Pancreas (tissue), 10 donors: Measurements from ENCODE around the gene C3orf52. TPM values are rescaled to one million over a fixed set of nuclear protein-coding genes. Genes with fewer than 3 reads are reported as not detected.
"Not testable (repeated sequence)": the region's sequence is repeated elsewhere in the genome, so short reads cannot be mapped to it uniquely, and the experiment has no call there.

ENCODE experiments used
- ATAC-seq, 4 donors: fragments of 200-7000 bp; cut with Tn5 transposase; one replicate each; pipeline versions ENCODE4 v1.8.0 to v1.9.1; 2020; ENCODE audit warnings: mild to moderate bottlenecking in 4 of 4, moderate library complexity in 4 of 4
- DNase-seq, 6 donors: peaks; one replicate each; pipeline ENCODE4 v3.0.0-alpha.2; 2020
- FAIRE-seq: peaks from 2 replicates; lab custom pipeline; 2012; peaks lifted over from hg19 to GRCh38; lab: Jason Lieb, UNC
- H3K27ac ChIP-seq, 4 donors: fragments of 200-600 bp; sonication (generic); 1 replicate in 3 of 4; 2 replicates in 1 of 4; pipeline versions ENCODE4 v1.5.0 to v1.8.0; 2020
- H3K27me3 ChIP-seq, 4 donors: fragments of 200-600 bp; one replicate each; pipeline ENCODE4 v1.8.0; 2021
- H3K36me3 ChIP-seq, 3 donors: fragments of 200-600 bp; sonication (generic) in 1 of 3; one replicate each; pipeline versions ENCODE4 v1.5.0 to v1.8.0; 2020 to 2021
- H3K4me1 ChIP-seq, 3 donors: fragments of 200-600 bp; one replicate each; pipeline ENCODE4 v1.8.0; 2021
- H3K4me3 ChIP-seq, 4 donors: fragments of 200-600 bp; sonication (generic) in 2 of 4; one replicate each; pipeline versions ENCODE4 v1.5.0 to v1.8.0; 2020 to 2021
- H3K9me3 ChIP-seq, 4 donors: fragments of 200-600 bp; one replicate each; pipeline ENCODE4 v1.8.0; 2021
- WGBS, 2 donors: extraction: QIAGEN DNeasy Blood & Tissue Kit; methylation state at CpG; one replicate each; pipeline ENCODE4 v1.1.7; 2013; 5-methylcytosine and 5-hydroxymethylcytosine counted together
- intact Hi-C, 3 donors: fragments of 100-400 bp; cut with DNase I; formaldehyde crosslinking; loops; one replicate each; pipeline versions ENCODE4 v1.11.1 to v1.14.2; 2022
- polyA plus RNA-seq, 2 donors: library from polyadenylated mRNA; stranded (reverse); fragments of 200-250 nt; gene quantifications; one replicate each; pipeline ENCODE4 v1.2.3, GENCODE V29; 2013
- total RNA-seq, 6 donors: library from RNA; stranded (reverse); fragmentation: NEBNext Ultra II Directional in 4 of 6; extraction: Animal tissue kit (Norgen Biotek cat#: 25700) in 4 of 6; gene quantifications; one replicate each; pipeline versions ENCODE4 v1.2.1 to v1.2.4, GENCODE V29; 2021 to 2023
- TF ChIP-seq, protein P1 (sequence below), 4 donors: fragments of 200-600 bp; sonication (generic) in 3 of 4; IDR thresholded peaks; one replicate each; pipeline versions ENCODE4 v1.5.0 to v1.8.0; 2021; ENCODE audit warnings: antibody characterized with exemption in 4 of 4
- donor health status: healthy with polysubstance abuse.
- donor health status: DM: no; HTN: no; CAD: no; lungs with moderate emphysema.
- donor health status: DM: no; HTN: no; CAD: no.
- donor health status: control.
- donor health status: control.
- donor health status: Bipolar disorder and iron deficiency.
- donor health status: DM: yes; HTN: yes; CAD: no.
- donor health status: DM: no; HTN: no; CAD: no.
- donor health status: DM: no; HTN: no; CAD: no.
- donor health status: DM: yes; HTN: yes; CAD: no.

C3orf52 gene
- total and polyA plus RNA-seq, 8 donors, result 9.7 to 51.7 (median 21.4) TPM

DNA sequence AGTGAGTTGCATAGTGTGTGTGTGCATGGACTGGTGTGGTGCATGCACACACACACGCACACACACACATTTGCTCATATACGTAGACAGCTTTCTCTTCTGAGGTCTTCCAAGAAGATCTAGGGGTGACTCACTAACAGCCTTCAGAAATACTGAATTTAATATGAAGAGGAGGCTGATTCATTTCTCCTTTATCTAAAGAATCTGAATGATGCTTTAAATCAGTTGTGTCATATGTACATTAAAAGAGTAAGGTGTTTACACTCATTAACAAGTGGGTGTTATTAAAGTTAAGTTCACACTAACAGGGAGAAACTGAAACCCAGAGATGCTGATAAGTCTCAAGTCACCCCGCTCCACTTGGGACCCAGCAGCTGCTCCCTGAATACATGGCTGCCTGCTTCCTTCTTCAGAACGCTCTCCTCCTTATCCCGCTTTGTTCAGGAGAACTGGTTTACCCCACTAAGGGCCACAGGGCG is 29.7 kb upstream of the C3orf52 start:
- Histone ChIP-seq H3K36me3 (no peaks in the 10 kb centered on the region), H3K9me3 (no peaks in the 10 kb centered on the region), H3K27me3 (no peaks in the 10 kb centered on the region), H3K27ac (no peak overlapping the region), H3K4me3 (no peak overlapping the region), H3K4me1 (no peaks in the 10 kb centered on the region)
- DNase-seq (no peak), ATAC-seq (peak in 2 of 4 donors; percentile 36 to 42), FAIRE-seq (no peak)
- TF ChIP-seq, protein P1, sequence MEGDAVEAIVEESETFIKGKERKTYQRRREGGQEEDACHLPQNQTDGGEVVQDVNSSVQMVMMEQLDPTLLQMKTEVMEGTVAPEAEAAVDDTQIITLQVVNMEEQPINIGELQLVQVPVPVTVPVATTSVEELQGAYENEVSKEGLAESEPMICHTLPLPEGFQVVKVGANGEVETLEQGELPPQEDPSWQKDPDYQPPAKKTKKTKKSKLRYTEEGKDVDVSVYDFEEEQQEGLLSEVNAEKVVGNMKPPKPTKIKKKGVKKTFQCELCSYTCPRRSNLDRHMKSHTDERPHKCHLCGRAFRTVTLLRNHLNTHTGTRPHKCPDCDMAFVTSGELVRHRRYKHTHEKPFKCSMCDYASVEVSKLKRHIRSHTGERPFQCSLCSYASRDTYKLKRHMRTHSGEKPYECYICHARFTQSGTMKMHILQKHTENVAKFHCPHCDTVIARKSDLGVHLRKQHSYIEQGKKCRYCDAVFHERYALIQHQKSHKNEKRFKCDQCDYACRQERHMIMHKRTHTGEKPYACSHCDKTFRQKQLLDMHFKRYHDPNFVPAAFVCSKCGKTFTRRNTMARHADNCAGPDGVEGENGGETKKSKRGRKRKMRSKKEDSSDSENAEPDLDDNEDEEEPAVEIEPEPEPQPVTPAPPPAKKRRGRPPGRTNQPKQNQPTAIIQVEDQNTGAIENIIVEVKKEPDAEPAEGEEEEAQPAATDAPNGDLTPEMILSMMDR (IDR thresholded peaks at IDR 0.05), result no peak
- intact Hi-C loops, result no loop called here
- 62 to 64% methylated on average over 6 of the region's 6 CpGs for WGBS, 2 donors

DNA sequence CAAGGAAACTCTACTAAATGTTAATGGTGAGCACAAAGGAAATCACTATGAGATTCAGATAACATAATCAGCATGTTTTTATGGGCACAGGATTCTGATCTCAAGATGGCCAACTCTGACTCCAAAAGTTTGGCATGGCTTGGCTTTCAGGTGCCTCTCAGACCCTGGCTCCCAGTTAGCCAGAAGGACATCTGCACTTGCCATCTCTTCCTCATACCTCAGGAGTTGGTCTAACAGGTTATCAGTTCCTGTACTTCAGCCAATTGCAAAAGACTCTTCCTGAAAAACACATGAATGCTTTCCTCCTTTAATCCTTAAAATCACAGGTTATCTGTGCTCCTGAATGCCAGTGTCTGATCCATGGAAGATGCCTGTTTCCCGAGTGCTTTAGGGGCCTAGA is 26.7 kb upstream of the C3orf52 start:
- no peak for ATAC-seq
- Histone ChIP-seq H3K27ac (no peak overlapping the region), H3K36me3 (no peaks in the 10 kb centered on the region), H3K4me3 (no peak overlapping the region), H3K27me3 (no peaks in the 10 kb centered on the region), H3K4me1 (no peaks in the 10 kb centered on the region), H3K9me3 (no peaks in the 10 kb centered on the region)
- no peak for FAIRE-seq
- no peak for DNase-seq
- WGBS, 2 donors, result 75 to 82% methylated on average over 1 of the region's 1 CpG
- intact Hi-C loops, result no loop called here
- TF ChIP-seq, protein P1 (IDR thresholded peaks at IDR 0.05), result no peak

DNA sequence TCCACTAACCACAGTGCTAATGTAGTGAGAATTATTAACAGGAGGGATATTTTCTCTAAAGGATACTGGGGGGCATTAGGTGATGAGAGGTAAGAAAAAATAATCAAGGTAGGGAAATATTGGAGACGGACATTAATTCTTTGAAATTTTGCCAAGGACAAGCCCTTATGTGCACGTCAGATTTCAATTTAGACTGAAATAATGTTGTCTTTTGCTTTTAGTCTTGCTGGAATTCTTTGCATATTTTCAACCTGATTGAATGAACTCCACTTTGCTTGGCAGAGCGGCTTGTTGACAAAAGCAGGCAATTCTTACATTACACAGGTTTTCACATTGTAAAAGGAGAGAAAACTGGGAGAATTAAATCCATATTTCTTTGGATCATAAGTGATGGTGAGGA is 25.0 kb upstream of the C3orf52 start:
- H3K27me3 ChIP-seq, result no peaks in the 10 kb centered on the region
- H3K36me3 ChIP-seq, result no peaks in the 10 kb centered on the region
- 48 to 52% methylated on average over 3 of the region's 3 CpGs for WGBS, 2 donors
- H3K27ac ChIP-seq, result no peak overlapping the region
- H3K9me3 ChIP-seq, result no peaks in the 10 kb centered on the region
- no peak overlapping the region for H3K4me3 ChIP-seq
- FAIRE-seq, result no peak
- TF ChIP-seq, protein P1 (IDR thresholded peaks at IDR 0.05), result no peak
- H3K4me1 ChIP-seq, result no peaks in the 10 kb centered on the region
- intact Hi-C loops, result no loop called here
- peak in 2 of 4 donors; percentile 24 to 30 for ATAC-seq
- no peak for DNase-seq

DNA sequence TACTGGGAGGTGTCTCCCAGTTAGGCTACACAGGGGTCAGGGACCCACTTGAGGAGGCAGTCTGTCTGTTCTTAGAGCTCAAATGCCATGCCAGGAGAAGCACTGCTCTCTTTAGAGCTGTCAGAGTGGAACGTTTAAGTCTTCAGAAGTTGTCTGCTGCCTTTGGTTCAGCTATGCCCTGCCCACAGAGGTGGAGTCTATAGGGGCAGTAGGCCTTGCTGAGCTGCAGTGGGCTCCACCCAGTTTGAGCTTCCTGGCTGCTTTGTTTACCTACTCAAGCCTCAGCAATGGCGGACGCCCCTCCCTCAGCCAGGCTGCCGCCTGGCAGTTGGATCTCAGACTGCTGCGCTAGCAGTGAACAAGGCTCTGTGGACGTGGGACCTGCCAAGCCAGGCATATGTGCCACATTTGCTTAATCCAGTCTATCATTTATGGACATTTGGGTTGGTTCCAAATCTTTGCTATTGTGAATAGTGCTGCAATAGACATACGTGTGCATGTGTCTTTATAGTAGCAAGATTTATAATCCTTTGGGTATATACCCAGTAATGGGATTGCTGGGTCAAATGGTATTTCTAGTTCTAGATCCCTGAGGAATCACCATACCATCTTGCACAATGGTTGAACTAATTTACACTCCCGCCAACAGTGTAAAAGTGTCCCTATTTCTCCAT is 13.7 kb upstream of the C3orf52 start:
- FAIRE-seq, result not testable (repeated sequence)

DNA sequence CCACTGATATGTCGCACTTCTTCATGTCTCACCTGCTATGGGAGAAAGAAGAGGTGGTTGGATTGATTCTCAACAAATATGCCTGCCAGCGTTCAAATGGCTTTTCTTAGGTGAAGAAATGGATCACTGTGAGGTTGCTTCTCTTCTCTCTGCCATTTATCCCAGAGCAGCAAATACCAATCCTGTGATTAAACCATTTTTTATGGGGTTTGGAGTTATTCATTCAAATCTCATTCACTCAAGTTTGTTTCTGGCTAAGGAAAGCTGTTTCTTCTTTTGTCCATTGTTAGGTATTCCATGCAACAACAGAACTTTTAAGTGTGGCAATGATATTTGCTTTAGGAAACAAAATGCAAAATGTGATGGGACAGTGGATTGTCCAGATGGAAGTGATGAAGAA is 12.2 kb upstream of the C3orf52 start:
- Histone ChIP-seq H3K36me3 (no peaks in the 10 kb centered on the region), H3K9me3 (no peaks in the 10 kb centered on the region), H3K4me1 (peaks cover 7 to 11% (median 11%) of the 10 kb centered on the region in 3 donors), H3K4me3 (no peak overlapping the region), H3K27me3 (no peaks in the 10 kb centered on the region), H3K27ac (peak overlapping the region in 3 of 4 donors; percentile 58 to 81 (median 62))
- TF ChIP-seq, protein P1 (IDR thresholded peaks at IDR 0.05), result no peak
- WGBS, 2 donors, result 95 to 100% methylated on average over 2 of the region's 2 CpGs
- DNase-seq, result no peak
- intact Hi-C loops, result no loop called here
- FAIRE-seq, result no peak
- no peak for ATAC-seq

More for the DNA sequence above, 13.7 kb upstream of the C3orf52 start:
- H3K9me3 ChIP-seq, intact Hi-C loops, H3K36me3 ChIP-seq, H3K27me3 ChIP-seq, ATAC-seq, H3K27ac ChIP-seq, H3K4me3 ChIP-seq: not testable (repeated sequence)
- WGBS, 2 donors, result 75 to 83% methylated on average over 8 of the region's 8 CpGs
- H3K4me1 ChIP-seq, result peaks cover 7 to 11% (median 11%) of the 10 kb centered on the region in 3 donors
- peak in 2 of 6 donors; percentile 25 to 37 for DNase-seq
